Endothelial cell of umbilical vein (primary cell): ENCODE measurements around the gene NRCAM. TPM values are rescaled to one million over a fixed set of nuclear protein-coding genes. Genes with fewer than 3 reads are reported as not detected.

Source experiments
- BruUV-seq: library from RNA; stranded (reverse); fragments of 400-500 nt; replicated peaks from 2 replicates; lab custom pipeline; 2021; lab: Mats Ljungman, UMichigan
- CTCF ChIA-PET: fragments of 300-600, 350-600 bp; sonication (Branson Sonifier 250); formaldehyde crosslinking; loops from one replicate; lab custom pipeline; 2021; ENCODE audit warnings: antibody characterized with exemption, inconsistent platforms; lab: Charles Lee
- POLR2A ChIA-PET: fragments of 300-600, 350-600 bp; sonication (Branson Sonifier 250); formaldehyde crosslinking; loops from one replicate; lab custom pipeline; 2021; ENCODE audit warnings: antibody characterized with exemption, inconsistent platforms; lab: Charles Lee
- DNase-seq: peaks from one replicate; pipeline ENCODE4 v3.0.0-alpha.2; 2011; ENCODE audit warnings: low read depth, low spot score
- FAIRE-seq: peaks from 2 replicates; lab custom pipeline; 2011; peaks lifted over from hg19 to GRCh38; lab: Jason Lieb, UNC
- H2AFZ ChIP-seq: 2 replicates; pipeline ENCODE4 v1.6.0; 2012; ENCODE audit warnings: low read depth, low read length, control low read depth, inconsistent platforms
- H3K27ac ChIP-seq: 2 replicates; pipeline ENCODE4 v1.5.1; 2011; ENCODE audit warnings: low read depth, mild to moderate bottlenecking, control low read depth, low read length, moderate library complexity; ENCODE audit not compliant: insufficient read depth
- H3K27me3 ChIP-seq, 2 experiments: 2 replicates each; pipeline versions ENCODE4 v1.6.0 to v1.6.1; 2011; ENCODE audit warnings: low read length in 2 of 2, mixed read lengths in 1 of 2; ENCODE audit not compliant: control insufficient read depth in 2 of 2, insufficient read depth in 2 of 2
- H3K36me3 ChIP-seq, 2 experiments: 2 replicates in 1 of 2; 3 replicates in 1 of 2; pipeline ENCODE4 v1.5.1; 2011; ENCODE audit warnings: low read length in 2 of 2, mild to moderate bottlenecking in 1 of 2, moderate library complexity in 1 of 2; ENCODE audit not compliant: control insufficient read depth in 2 of 2, insufficient read depth in 2 of 2; ENCODE audit errors: extremely low read depth in 1 of 2
- H3K4me1 ChIP-seq: 3 replicates; pipeline ENCODE4 v1.5.1; 2011; ENCODE audit warnings: mild to moderate bottlenecking, low read length; ENCODE audit not compliant: control insufficient read depth, insufficient read depth; ENCODE audit errors: extremely low read depth
- H3K4me2 ChIP-seq: 2 replicates; pipeline ENCODE4 v1.6.1; 2011; ENCODE audit warnings: low read length, control low read depth, mixed read lengths; ENCODE audit not compliant: insufficient read depth
- H3K4me3 ChIP-seq, 3 experiments: fragments of 200-600 bp in 1 of 3; sonication (generic), shearing (Covaris generic) in 1 of 3; replicated peaks in 1 of 3; 2 replicates each; pipeline ENCODE4 v1.5.1; 2011 to 2016; ENCODE audit warnings: control low read depth in 3 of 3, low read length in 3 of 3, mild to moderate bottlenecking in 2 of 3, inconsistent platforms in 1 of 3, low read depth in 1 of 3, moderate library complexity in 1 of 3; ENCODE audit not compliant: insufficient read depth in 1 of 3
- H3K79me2 ChIP-seq: 2 replicates; pipeline ENCODE4 v1.6.0; 2012; ENCODE audit warnings: low read length, inconsistent platforms; ENCODE audit not compliant: control insufficient read depth, insufficient read depth
- H3K9ac ChIP-seq: replicated peaks from 2 replicates; pipeline ENCODE3; 2011; ENCODE audit warnings: low read length, control low read depth; ENCODE audit not compliant: insufficient read depth; ENCODE audit errors: extremely low read depth
- H3K9me1 ChIP-seq: replicated peaks from 3 replicates; pipeline ENCODE4 v1.6.0; 2011; ENCODE audit warnings: mild to moderate bottlenecking, low read length; ENCODE audit not compliant: control insufficient read depth, insufficient read depth; ENCODE audit errors: extremely low read depth
- H3K9me3 ChIP-seq: replicated peaks from 2 replicates; pipeline ENCODE4 v1.5.1; 2012; ENCODE audit warnings: low read length, inconsistent platforms; ENCODE audit not compliant: control insufficient read depth, insufficient read depth
- H4K20me1 ChIP-seq: replicated peaks from 2 replicates; pipeline ENCODE3; 2011; ENCODE audit warnings: mild to moderate bottlenecking, low read length; ENCODE audit not compliant: control insufficient read depth, insufficient read depth; ENCODE audit errors: extremely low read depth
- EZH2 ChIP-seq: IDR thresholded peaks from 2 replicates; pipeline ENCODE4 v1.6.1; 2012; ENCODE audit warnings: borderline replicate concordance, low read depth, mild to moderate bottlenecking, moderate library complexity, low read length, inconsistent platforms; ENCODE audit not compliant: severe bottlenecking
- FOS ChIP-seq: IDR thresholded peaks from 2 replicates; pipeline ENCODE4 v1.6.1; 2011; ENCODE audit warnings: mild to moderate bottlenecking, low read length, moderate library complexity, borderline replicate concordance; ENCODE audit not compliant: insufficient read depth
- GATA2 ChIP-seq: IDR thresholded peaks from 2 replicates; pipeline ENCODE4 v1.7.0; 2011; ENCODE audit warnings: low read depth, mild to moderate bottlenecking, moderate library complexity, mixed read lengths, low read length; ENCODE audit not compliant: insufficient read length, insufficient read depth
- JUN ChIP-seq: IDR thresholded peaks from 2 replicates; pipeline ENCODE4 v1.6.1; 2011; ENCODE audit warnings: borderline replicate concordance, low read depth; ENCODE audit not compliant: insufficient read length, insufficient read depth
- MYC ChIP-seq: IDR thresholded peaks from one replicate; pipeline ENCODE4 v1.6.1; 2011; ENCODE audit warnings: mild to moderate bottlenecking, low read depth, low read length
- POLR2A ChIP-seq: IDR thresholded peaks from 2 replicates; pipeline ENCODE4 v1.6.1; 2012; ENCODE audit warnings: low read depth, mild to moderate bottlenecking, control low read depth, low read length
- POLR2AphosphoS5 ChIP-seq: IDR thresholded peaks from 2 replicates; pipeline ENCODE4 v1.6.1; 2012; ENCODE audit warnings: low read depth, mild to moderate bottlenecking, control low read depth, low read length, moderate library complexity; ENCODE audit not compliant: insufficient read depth
- dilution Hi-C: fragments of 300-500 bp; cut with MboI; formaldehyde crosslinking; loops from one replicate; pipeline ENCODE4 v1.15.0; 2019; ENCODE audit warnings: low sequenced_read_pairs; ENCODE audit not compliant: extremely low pct_ligation_motif_present
- intact Hi-C: fragments of 100-400 bp; cut with micrococcal nuclease; formaldehyde crosslinking; loops from one replicate; pipeline ENCODE4 v1.10.0; 2022
- polyA plus RNA-seq, 4 experiments: library from polyadenylated mRNA; depleted of rRNA in 3 of 4; stranded (reverse) in 3 of 4; unstranded in 1 of 4; fragments of >200 nt; gene quantifications; 2 replicates each; pipeline versions ENCODE4 v1.2.1 to v1.2.3, GENCODE V29; 2011 to 2012; ENCODE audit warnings: missing spikeins in 1 of 4
- total RNA-seq: library from RNA; stranded (reverse); gene quantifications from 2 replicates; pipeline ENCODE4 v1.2.3, GENCODE V29; 2021
- TF ChIP-seq, protein P1 (sequence below): IDR thresholded peaks from 2 replicates; pipeline ENCODE4 v1.6.1; 2011; ENCODE audit not compliant: insufficient read depth, insufficient read length
- TF ChIP-seq, protein P2 (sequence below), 2 donors: IDR thresholded peaks; 1 replicate in 1 of 2; 2 replicates in 1 of 2; pipeline ENCODE4 v1.5.1; 2011; ENCODE audit warnings: low read length in 2 of 2, mild to moderate bottlenecking in 2 of 2, moderate library complexity in 2 of 2, control low read depth in 1 of 2, inconsistent platforms in 1 of 2, low read depth in 1 of 2; ENCODE audit not compliant: insufficient read depth in 1 of 2; ENCODE audit errors: extremely low read depth in 1 of 2

Gene NRCAM
- total and polyA plus RNA-seq, 2 donors (not counting 3 experiments of a cell fraction or from before 2014, with no cell fraction given): 26.0 to 47.6 TPM

DNA sequence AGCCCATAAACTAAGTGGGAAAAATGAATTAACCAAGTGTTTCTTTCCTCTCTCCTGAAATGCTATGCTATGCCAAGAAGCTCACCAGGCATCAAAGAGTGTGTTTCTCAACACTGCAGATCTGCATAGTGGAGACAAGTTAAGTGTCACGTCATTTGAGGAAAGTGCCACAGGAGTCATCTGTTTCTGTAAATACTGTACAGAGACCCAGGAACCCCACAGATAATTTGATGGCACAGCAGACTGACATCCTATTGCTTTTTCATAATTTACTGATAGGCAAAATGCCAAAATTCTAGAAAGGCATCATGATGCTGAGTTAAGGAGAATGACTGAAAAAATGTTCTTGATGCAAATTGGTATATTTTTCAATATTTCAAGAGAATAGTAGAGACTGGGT, 124.3 kb downstream of the NRCAM start:
- H3K79me2 ChIP-seq: peaks cover 25% of the 10 kb centered on the region
- no peaks in the 10 kb centered on the region for H3K9me3 ChIP-seq
- no peak overlapping the region for H2AFZ ChIP-seq
- dilution Hi-C loops (no loop called here), intact Hi-C loops (no loop called here)
- no peak overlapping the region for H3K4me2 ChIP-seq
- POLR2A ChIA-PET: no interaction called here
- no peaks in the 10 kb centered on the region for H3K9me1 ChIP-seq
- DNase-seq (no peak), FAIRE-seq (no peak)
- no peaks in the 10 kb centered on the region for H3K36me3 ChIP-seq
- H3K27me3 ChIP-seq: no peaks in the 10 kb centered on the region
- no peak overlapping the region for H3K27ac ChIP-seq
- H3K4me1 ChIP-seq: no peaks in the 10 kb centered on the region
- CTCF ChIA-PET: no interaction called here
- no peaks in the 10 kb centered on the region for H4K20me1 ChIP-seq
- no peak overlapping the region for H3K9ac ChIP-seq
- no peak overlapping the region for H3K4me3 ChIP-seq
- no TSS peak for BruUV-seq
- no peak for TF ChIP-seq GATA2
- TF ChIP-seq POLR2AphosphoS5: no peak
- TF ChIP-seq POLR2A: no peak
- TF ChIP-seq, protein P1, sequence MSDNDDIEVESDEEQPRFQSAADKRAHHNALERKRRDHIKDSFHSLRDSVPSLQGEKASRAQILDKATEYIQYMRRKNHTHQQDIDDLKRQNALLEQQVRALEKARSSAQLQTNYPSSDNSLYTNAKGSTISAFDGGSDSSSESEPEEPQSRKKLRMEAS: no peak
- no peak for TF ChIP-seq EZH2
- TF ChIP-seq MYC: no peak
- TF ChIP-seq FOS: no peak
- TF ChIP-seq, protein P2, sequence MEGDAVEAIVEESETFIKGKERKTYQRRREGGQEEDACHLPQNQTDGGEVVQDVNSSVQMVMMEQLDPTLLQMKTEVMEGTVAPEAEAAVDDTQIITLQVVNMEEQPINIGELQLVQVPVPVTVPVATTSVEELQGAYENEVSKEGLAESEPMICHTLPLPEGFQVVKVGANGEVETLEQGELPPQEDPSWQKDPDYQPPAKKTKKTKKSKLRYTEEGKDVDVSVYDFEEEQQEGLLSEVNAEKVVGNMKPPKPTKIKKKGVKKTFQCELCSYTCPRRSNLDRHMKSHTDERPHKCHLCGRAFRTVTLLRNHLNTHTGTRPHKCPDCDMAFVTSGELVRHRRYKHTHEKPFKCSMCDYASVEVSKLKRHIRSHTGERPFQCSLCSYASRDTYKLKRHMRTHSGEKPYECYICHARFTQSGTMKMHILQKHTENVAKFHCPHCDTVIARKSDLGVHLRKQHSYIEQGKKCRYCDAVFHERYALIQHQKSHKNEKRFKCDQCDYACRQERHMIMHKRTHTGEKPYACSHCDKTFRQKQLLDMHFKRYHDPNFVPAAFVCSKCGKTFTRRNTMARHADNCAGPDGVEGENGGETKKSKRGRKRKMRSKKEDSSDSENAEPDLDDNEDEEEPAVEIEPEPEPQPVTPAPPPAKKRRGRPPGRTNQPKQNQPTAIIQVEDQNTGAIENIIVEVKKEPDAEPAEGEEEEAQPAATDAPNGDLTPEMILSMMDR (IDR thresholded peaks at IDR 0.05; ENCODE audit: extremely low read depth in 1 of 2, insufficient read depth in 1 of 2, low read depth in 1 of 2, low read length in 2 of 2): no peak
- no peak for TF ChIP-seq JUN
